Liver (tissue), 9 donors: ENCODE data around the gene MDM4. TPM values are rescaled to one million over a fixed set of nuclear protein-coding genes. Genes with fewer than 3 reads are reported as not detected.

Source experiments
- DNase-seq: peaks from one replicate; pipeline ENCODE4 v3.0.0-alpha.2; 2017; ENCODE audit warnings: low spot score
- H3K27ac ChIP-seq, 2 donors: one replicate each; pipeline ENCODE4 v1.7.0; 2013; ENCODE audit warnings: inconsistent platforms in 2 of 2, low read length in 2 of 2, control low read depth in 1 of 2, low read depth in 1 of 2, mild to moderate bottlenecking in 1 of 2
- H3K27me3 ChIP-seq, 4 donors: one replicate each; pipeline versions ENCODE4 v1.6.1 to v1.7.0; 2013; ENCODE audit warnings: low read length in 3 of 4, inconsistent platforms in 1 of 4, mild to moderate bottlenecking in 1 of 4, moderate library complexity in 1 of 4; ENCODE audit not compliant: control insufficient read depth in 4 of 4, insufficient read depth in 4 of 4
- H3K36me3 ChIP-seq, 4 donors: one replicate each; pipeline versions ENCODE4 v1.6.1 to v1.7.0; 2013; ENCODE audit warnings: low read length in 3 of 4, mild to moderate bottlenecking in 3 of 4, low read depth in 1 of 4, moderate library complexity in 1 of 4; ENCODE audit not compliant: control insufficient read depth in 4 of 4, insufficient read depth in 3 of 4
- H3K4me1 ChIP-seq, 4 donors: one replicate each; pipeline versions ENCODE4 v1.6.1 to v1.7.0; 2013; ENCODE audit warnings: low read length in 3 of 4, mild to moderate bottlenecking in 3 of 4, moderate library complexity in 1 of 4; ENCODE audit not compliant: control insufficient read depth in 4 of 4, insufficient read depth in 4 of 4
- H3K4me3 ChIP-seq, 3 donors: one replicate each; pipeline versions ENCODE4 v1.6.1 to v1.7.0; 2013; ENCODE audit warnings: low read length in 3 of 3, control low read depth in 1 of 3, low read depth in 1 of 3, mild to moderate bottlenecking in 1 of 3
- H3K9ac ChIP-seq, 2 donors: one replicate each; pipeline ENCODE4 v1.7.0; 2013; ENCODE audit warnings: low read length in 2 of 2, mild to moderate bottlenecking in 2 of 2, moderate library complexity in 2 of 2, control low read depth in 1 of 2, low read depth in 1 of 2
- H3K9me3 ChIP-seq, 4 donors: one replicate each; pipeline versions ENCODE4 v1.6.1 to v1.7.0; 2013; ENCODE audit warnings: low read length in 3 of 4; ENCODE audit not compliant: control insufficient read depth in 4 of 4
- EGR1 ChIP-seq, 2 donors: IDR thresholded peaks; 2 replicates each; pipeline ENCODE4 v1.6.1; 2016 to 2018; ENCODE audit warnings: antibody characterized with exemption in 2 of 2, low read depth in 2 of 2
- FOXA1 ChIP-seq: IDR thresholded peaks from 2 replicates; pipeline ENCODE4 v1.6.1; 2016; ENCODE audit warnings: antibody characterized with exemption
- FOXA2 ChIP-seq: IDR thresholded peaks from 2 replicates; pipeline ENCODE4 v1.6.1; 2016; ENCODE audit warnings: antibody characterized with exemption
- HNF4A ChIP-seq, 2 donors: conservative IDR thresholded peaks; 2 replicates each; pipeline ENCODE4 v1.6.1; 2016; ENCODE audit warnings: antibody characterized with exemption in 2 of 2, mild to moderate bottlenecking in 2 of 2
- HNF4G ChIP-seq: IDR thresholded peaks from 2 replicates; pipeline ENCODE4 v1.6.1; 2016; ENCODE audit warnings: antibody characterized with exemption
- JUND ChIP-seq, 2 donors: IDR thresholded peaks; 2 replicates each; pipeline ENCODE4 v1.6.1; 2016; ENCODE audit warnings: antibody characterized with exemption in 2 of 2
- NR2F2 ChIP-seq: IDR thresholded peaks from 2 replicates; pipeline ENCODE4 v1.6.1; 2016; ENCODE audit warnings: antibody characterized with exemption
- RAD21 ChIP-seq, 2 donors: IDR thresholded peaks; 2 replicates each; pipeline ENCODE4 v1.6.1; 2016; ENCODE audit warnings: antibody characterized with exemption in 2 of 2, mild to moderate bottlenecking in 2 of 2
- RXRA ChIP-seq, 2 donors: IDR thresholded peaks; 2 replicates each; pipeline ENCODE4 v1.6.1; 2017 to 2018; ENCODE audit warnings: antibody characterized with exemption in 2 of 2, mild to moderate bottlenecking in 1 of 2
- SP1 ChIP-seq: IDR thresholded peaks from 2 replicates; pipeline ENCODE4 v1.6.1; 2018; ENCODE audit warnings: antibody characterized with exemption, mild to moderate bottlenecking
- TAF1 ChIP-seq: conservative IDR thresholded peaks from 2 replicates; pipeline ENCODE4 v1.6.1; 2016; ENCODE audit warnings: antibody characterized with exemption, mild to moderate bottlenecking
- YY1 ChIP-seq: IDR thresholded peaks from 2 replicates; pipeline ENCODE4 v1.6.1; 2016; ENCODE audit warnings: antibody characterized with exemption, mild to moderate bottlenecking
- WGBS: extraction: QIAGEN DNeasy Blood & Tissue Kit; methylation state at CpG from one replicate; pipeline ENCODE4 v1.1.7; 2013; 5-methylcytosine and 5-hydroxymethylcytosine counted together
- polyA plus RNA-seq, 2 donors: library from polyadenylated mRNA; stranded (reverse) in 1 of 2; unstranded in 1 of 2; fragments of 200-250 nt in 1 of 2; fragments of >200 nt in 1 of 2; fragmentation: Nextera tagmentation in 1 of 2; extraction: Ambion mirVana in 1 of 2; gene quantifications; one replicate each; pipeline versions ENCODE4 v1.2.1 to v1.2.3, GENCODE V29; 2013 to 2015
- total RNA-seq, 2 donors: library from RNA; depleted of rRNA; stranded (reverse); fragments of >200 nt; gene quantifications; one replicate each; pipeline ENCODE4 v1.2.3, GENCODE V29; 2014
- TF ChIP-seq, protein P1 (sequence below): IDR thresholded peaks from 2 replicates; pipeline ENCODE4 v1.6.1; 2016; ENCODE audit warnings: antibody characterized with exemption
- TF ChIP-seq, protein P2 (sequence below): IDR thresholded peaks from 2 replicates; pipeline ENCODE4 v1.6.1; 2016; ENCODE audit warnings: antibody characterized with exemption
- TF ChIP-seq, protein P3 (sequence below): IDR thresholded peaks from 2 replicates; pipeline ENCODE4 v1.6.1; 2016; ENCODE audit warnings: antibody characterized with exemption
- TF ChIP-seq, protein P4 (sequence below): IDR thresholded peaks from 2 replicates; pipeline ENCODE4 v1.6.1; 2016; ENCODE audit warnings: antibody characterized with exemption, mild to moderate bottlenecking
- TF ChIP-seq, protein P5 (sequence below): fragments of 150-350 bp; IDR thresholded peaks from 2 replicates; pipeline ENCODE4 v1.5.1; 2017; ENCODE audit warnings: improper control_type of control experiment, low read depth, low read length; ENCODE audit not compliant: missing input control
- donor health status: healthy.
- donor health status: healthy.
- donor health status: healthy.
- donor health status: healthy.
- donor health status: healthy.

The MDM4 gene
- total and polyA plus RNA-seq, 4 donors, result 1.4 to 56.5 (median 21.6) TPM

DNA sequence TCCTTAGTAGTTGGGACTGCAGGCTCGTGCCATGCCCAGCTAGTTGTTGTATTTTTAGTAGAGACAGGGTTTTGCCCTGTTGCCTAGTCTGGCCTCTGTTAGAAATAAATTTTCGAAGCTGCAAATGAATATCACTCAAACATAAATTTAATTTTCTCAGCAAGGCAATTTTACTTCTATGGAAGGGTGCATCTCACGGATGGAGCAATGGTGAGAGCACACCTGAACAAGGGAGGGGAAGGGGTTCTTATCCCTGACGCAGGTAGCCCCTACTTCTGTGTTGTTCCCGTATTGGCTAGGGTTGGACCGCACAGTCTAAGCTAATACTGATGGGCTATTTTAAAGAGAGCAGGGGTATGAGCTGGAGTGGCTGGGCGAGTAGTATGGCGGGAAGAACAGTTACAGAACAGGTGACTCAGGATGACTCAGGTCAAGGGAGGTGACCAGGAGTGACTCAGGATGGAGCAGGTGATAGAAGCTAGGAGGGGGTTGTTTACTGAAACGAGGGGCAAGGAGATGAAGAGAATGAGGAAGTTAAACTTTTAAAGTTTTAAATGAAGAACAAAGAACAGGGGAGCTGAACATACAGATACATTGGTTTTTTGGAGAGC lies 7.5 kb downstream of the MDM4 start:
- H3K9me3 ChIP-seq, result no peaks in the 10 kb centered on the region
- peaks cover 0 to 3% (median 2%) of the 10 kb centered on the region in 4 donors for H3K4me1 ChIP-seq
- H3K27ac ChIP-seq, result no peak overlapping the region
- 96% methylated on average over 9 of the region's 9 CpGs for WGBS
- peaks cover 7 to 30% (median 26%) of the 10 kb centered on the region in 4 donors for H3K36me3 ChIP-seq
- TF ChIP-seq NR2F2, result no peak
- no peak for TF ChIP-seq HNF4G
- no peak for TF ChIP-seq EGR1 (IDR thresholded peaks at IDR 0.05; ENCODE audit: low read depth in 2 of 2)
- no peak for TF ChIP-seq FOXA2
- TF ChIP-seq YY1, result no peak
- TF ChIP-seq RAD21 (IDR thresholded peaks at IDR 0.05), result no peak
- no peak for TF ChIP-seq TAF1
- TF ChIP-seq, protein P1, sequence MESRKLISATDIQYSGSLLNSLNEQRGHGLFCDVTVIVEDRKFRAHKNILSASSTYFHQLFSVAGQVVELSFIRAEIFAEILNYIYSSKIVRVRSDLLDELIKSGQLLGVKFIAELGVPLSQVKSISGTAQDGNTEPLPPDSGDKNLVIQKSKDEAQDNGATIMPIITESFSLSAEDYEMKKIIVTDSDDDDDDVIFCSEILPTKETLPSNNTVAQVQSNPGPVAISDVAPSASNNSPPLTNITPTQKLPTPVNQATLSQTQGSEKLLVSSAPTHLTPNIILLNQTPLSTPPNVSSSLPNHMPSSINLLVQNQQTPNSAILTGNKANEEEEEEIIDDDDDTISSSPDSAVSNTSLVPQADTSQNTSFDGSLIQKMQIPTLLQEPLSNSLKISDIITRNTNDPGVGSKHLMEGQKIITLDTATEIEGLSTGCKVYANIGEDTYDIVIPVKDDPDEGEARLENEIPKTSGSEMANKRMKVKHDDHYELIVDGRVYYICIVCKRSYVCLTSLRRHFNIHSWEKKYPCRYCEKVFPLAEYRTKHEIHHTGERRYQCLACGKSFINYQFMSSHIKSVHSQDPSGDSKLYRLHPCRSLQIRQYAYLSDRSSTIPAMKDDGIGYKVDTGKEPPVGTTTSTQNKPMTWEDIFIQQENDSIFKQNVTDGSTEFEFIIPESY, result no peak
- no peak for TF ChIP-seq HNF4A (conservative IDR thresholded peaks at IDR 0.05)
- TF ChIP-seq JUND (IDR thresholded peaks at IDR 0.05), result no peak
- TF ChIP-seq, protein P2, sequence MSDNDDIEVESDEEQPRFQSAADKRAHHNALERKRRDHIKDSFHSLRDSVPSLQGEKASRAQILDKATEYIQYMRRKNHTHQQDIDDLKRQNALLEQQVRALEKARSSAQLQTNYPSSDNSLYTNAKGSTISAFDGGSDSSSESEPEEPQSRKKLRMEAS, result no peak
- no peaks in the 10 kb centered on the region for H3K27me3 ChIP-seq
- no peak overlapping the region for H3K9ac ChIP-seq
- no peak overlapping the region for H3K4me3 ChIP-seq
- DNase-seq, result no peak

DNA sequence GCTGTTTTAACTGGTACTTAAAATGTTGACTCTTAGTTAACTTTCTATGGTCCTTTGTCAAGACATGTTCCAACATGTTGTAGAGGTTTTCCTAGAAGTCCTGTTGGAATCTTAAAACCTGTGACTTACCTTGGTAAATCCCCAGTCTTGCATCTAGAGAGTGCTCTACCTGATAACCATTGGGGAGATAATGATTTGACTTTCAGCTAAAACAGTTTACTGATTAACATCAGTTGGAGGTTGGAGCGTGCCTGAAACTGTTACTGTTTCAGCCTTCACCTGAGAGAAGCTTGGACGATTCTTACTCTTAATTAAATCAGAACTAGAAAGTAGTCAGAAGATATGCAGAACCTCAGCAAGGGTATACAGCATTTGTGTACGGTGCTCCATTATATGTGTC lies 8.8 kb downstream of the MDM4 start:
- no peaks in the 10 kb centered on the region for H3K27me3 ChIP-seq
- peaks cover 0 to 3% (median under 1%) of the 10 kb centered on the region in 4 donors for H3K4me1 ChIP-seq
- TF ChIP-seq FOXA2 (no peak), RXRA (IDR thresholded peaks at IDR 0.05) (no peak), TAF1 (no peak), HNF4G (no peak)
- TF ChIP-seq, protein P1, result no peak
- H3K9ac ChIP-seq, result no peak overlapping the region
- no peak overlapping the region for H3K27ac ChIP-seq
- peaks cover 16 to 40% (median 32%) of the 10 kb centered on the region in 4 donors for H3K36me3 ChIP-seq
- no peaks in the 10 kb centered on the region for H3K9me3 ChIP-seq
- 81% methylated on average over 3 of the region's 3 CpGs for WGBS
- no peak for DNase-seq
- no peak overlapping the region for H3K4me3 ChIP-seq

DNA sequence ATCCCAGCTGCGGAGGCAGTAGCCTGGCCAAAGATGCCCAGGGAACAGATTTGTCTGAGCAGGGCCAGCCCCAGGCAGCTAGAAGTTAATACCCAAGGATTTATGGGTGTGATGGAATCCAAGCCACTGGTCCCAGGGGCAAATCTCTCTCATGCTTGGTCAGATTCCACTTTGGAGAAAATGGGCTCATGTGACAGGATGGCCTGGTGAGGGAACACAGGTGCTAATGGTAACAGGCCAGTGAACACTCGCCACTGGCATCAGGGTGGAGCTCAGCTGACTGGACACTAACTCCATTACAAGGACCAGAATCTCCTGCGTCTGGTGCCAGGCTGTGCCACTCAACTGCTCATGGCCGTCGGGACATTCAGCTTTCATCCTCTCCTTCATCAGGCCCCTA lies 12.0 kb downstream of the MDM4 start:
- H3K4me1 ChIP-seq, result no peaks in the 10 kb centered on the region
- 98% methylated on average over 5 of the region's 5 CpGs for WGBS
- H3K27ac ChIP-seq, result no peak overlapping the region
- H3K9me3 ChIP-seq, result no peaks in the 10 kb centered on the region
- H3K27me3 ChIP-seq, result no peaks in the 10 kb centered on the region
- H3K9ac ChIP-seq, result no peak overlapping the region
- H3K4me3 ChIP-seq, result no peak overlapping the region
- no peak for DNase-seq
- peaks cover 17 to 70% (median 54%) of the 10 kb centered on the region in 4 donors for H3K36me3 ChIP-seq
- no peak for TF ChIP-seq HNF4A (conservative IDR thresholded peaks at IDR 0.05)
- no peak for TF ChIP-seq NR2F2
- TF ChIP-seq EGR1 (IDR thresholded peaks at IDR 0.05; ENCODE audit: low read depth in 2 of 2), result no peak
- TF ChIP-seq TAF1, result no peak
- TF ChIP-seq HNF4G, result no peak
- no peak for TF ChIP-seq FOXA1
- TF ChIP-seq RXRA (IDR thresholded peaks at IDR 0.05), result no peak
- TF ChIP-seq, protein P2, result no peak
- TF ChIP-seq, protein P3, sequence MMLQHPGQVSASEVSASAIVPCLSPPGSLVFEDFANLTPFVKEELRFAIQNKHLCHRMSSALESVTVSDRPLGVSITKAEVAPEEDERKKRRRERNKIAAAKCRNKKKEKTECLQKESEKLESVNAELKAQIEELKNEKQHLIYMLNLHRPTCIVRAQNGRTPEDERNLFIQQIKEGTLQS, result no peak
- TF ChIP-seq SP1, result no peak
- TF ChIP-seq YY1, result no peak
- TF ChIP-seq, protein P4, sequence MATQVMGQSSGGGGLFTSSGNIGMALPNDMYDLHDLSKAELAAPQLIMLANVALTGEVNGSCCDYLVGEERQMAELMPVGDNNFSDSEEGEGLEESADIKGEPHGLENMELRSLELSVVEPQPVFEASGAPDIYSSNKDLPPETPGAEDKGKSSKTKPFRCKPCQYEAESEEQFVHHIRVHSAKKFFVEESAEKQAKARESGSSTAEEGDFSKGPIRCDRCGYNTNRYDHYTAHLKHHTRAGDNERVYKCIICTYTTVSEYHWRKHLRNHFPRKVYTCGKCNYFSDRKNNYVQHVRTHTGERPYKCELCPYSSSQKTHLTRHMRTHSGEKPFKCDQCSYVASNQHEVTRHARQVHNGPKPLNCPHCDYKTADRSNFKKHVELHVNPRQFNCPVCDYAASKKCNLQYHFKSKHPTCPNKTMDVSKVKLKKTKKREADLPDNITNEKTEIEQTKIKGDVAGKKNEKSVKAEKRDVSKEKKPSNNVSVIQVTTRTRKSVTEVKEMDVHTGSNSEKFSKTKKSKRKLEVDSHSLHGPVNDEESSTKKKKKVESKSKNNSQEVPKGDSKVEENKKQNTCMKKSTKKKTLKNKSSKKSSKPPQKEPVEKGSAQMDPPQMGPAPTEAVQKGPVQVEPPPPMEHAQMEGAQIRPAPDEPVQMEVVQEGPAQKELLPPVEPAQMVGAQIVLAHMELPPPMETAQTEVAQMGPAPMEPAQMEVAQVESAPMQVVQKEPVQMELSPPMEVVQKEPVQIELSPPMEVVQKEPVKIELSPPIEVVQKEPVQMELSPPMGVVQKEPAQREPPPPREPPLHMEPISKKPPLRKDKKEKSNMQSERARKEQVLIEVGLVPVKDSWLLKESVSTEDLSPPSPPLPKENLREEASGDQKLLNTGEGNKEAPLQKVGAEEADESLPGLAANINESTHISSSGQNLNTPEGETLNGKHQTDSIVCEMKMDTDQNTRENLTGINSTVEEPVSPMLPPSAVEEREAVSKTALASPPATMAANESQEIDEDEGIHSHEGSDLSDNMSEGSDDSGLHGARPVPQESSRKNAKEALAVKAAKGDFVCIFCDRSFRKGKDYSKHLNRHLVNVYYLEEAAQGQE, result no peak
- TF ChIP-seq, protein P5, sequence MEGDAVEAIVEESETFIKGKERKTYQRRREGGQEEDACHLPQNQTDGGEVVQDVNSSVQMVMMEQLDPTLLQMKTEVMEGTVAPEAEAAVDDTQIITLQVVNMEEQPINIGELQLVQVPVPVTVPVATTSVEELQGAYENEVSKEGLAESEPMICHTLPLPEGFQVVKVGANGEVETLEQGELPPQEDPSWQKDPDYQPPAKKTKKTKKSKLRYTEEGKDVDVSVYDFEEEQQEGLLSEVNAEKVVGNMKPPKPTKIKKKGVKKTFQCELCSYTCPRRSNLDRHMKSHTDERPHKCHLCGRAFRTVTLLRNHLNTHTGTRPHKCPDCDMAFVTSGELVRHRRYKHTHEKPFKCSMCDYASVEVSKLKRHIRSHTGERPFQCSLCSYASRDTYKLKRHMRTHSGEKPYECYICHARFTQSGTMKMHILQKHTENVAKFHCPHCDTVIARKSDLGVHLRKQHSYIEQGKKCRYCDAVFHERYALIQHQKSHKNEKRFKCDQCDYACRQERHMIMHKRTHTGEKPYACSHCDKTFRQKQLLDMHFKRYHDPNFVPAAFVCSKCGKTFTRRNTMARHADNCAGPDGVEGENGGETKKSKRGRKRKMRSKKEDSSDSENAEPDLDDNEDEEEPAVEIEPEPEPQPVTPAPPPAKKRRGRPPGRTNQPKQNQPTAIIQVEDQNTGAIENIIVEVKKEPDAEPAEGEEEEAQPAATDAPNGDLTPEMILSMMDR, result no peak
- TF ChIP-seq RAD21 (IDR thresholded peaks at IDR 0.05), result no peak
- TF ChIP-seq FOXA2, result no peak
